ENCODE data around the gene GSPT1.

GSPT1 gene

GRCh38 chr16:11876306-11876705 is 39.5 kb downstream of the GSPT1 start:
- Histone ChIP-seq H4K20me1 (ENCODE audit: low read depth, low read length) (no peaks in the 10 kb centered on the region; the same call in 1 of the 2 replicates), H3K4me2 (ENCODE audit: low read depth, low read length, poor library complexity, severe bottlenecking) (no peak overlapping the region), H3K4me3 (ENCODE audit: insufficient read depth, low read length, poor library complexity, severe bottlenecking) (no peak overlapping the region), H3K9me2 (replicated peaks; ENCODE audit: insufficient read depth, low read length) (no peaks in the 10 kb centered on the region), H3K27me3 (ENCODE audit: low read length) (no peaks in the 10 kb centered on the region), H2AFZ (ENCODE audit: low read depth, low read length, severe bottlenecking) (no peak overlapping the region), H3K9ac (ENCODE audit: low read length) (no peak overlapping the region), H3F3A (ENCODE audit: insufficient read depth) (peaks cover 33% of the 10 kb centered on the region), H3K79me2 (ENCODE audit: insufficient read depth, low read length) (0 out of 2 replicates have a peak, but pooled peaks cover 10% of the 10 kb centered on the region), H3K36me3 (ENCODE audit: low read length) (peaks cover 39% of the 10 kb centered on the region), H3K9me3 (ENCODE audit: insufficient read depth, low read length) (no peaks in the 10 kb centered on the region), H3K27ac (ENCODE audit: low read depth, low read length) (no peak overlapping the region)
- no peak for TF ChIP-seq EZH2phosphoT487 (conservative IDR thresholded peaks at IDR 0.05; ENCODE audit: low read length)
- TF ChIP-seq CTCF (IDR thresholded peaks at IDR 0.05; ENCODE audit: insufficient read depth, low read length, poor library complexity, severe bottlenecking): no peak

- Histone ChIP-seq H2AFZ (ENCODE audit: low read depth, low read length, severe bottlenecking) (no peak overlapping the region), H3K36me3 (ENCODE audit: low read length) (peaks cover 40% of the 10 kb centered on the region), H3K27ac (ENCODE audit: low read depth, low read length) (no peak overlapping the region), H4K20me1 (ENCODE audit: low read depth, low read length) (no peaks in the 10 kb centered on the region; the same call in 1 of the 2 replicates), H3K9me2 (replicated peaks; ENCODE audit: insufficient read depth, low read length) (no peaks in the 10 kb centered on the region), H3K27me3 (ENCODE audit: low read length) (no peaks in the 10 kb centered on the region), H3K4me3 (ENCODE audit: insufficient read depth, low read length, poor library complexity, severe bottlenecking) (no peak overlapping the region), H3K4me2 (ENCODE audit: low read depth, low read length, poor library complexity, severe bottlenecking) (no peak overlapping the region), H3K9me3 (ENCODE audit: insufficient read depth, low read length) (no peaks in the 10 kb centered on the region), H3K9ac (ENCODE audit: low read length) (no peak overlapping the region), H3K79me2 (ENCODE audit: insufficient read depth, low read length) (0 out of 2 replicates have a peak, but pooled peaks cover 10% of the 10 kb centered on the region), H3F3A (ENCODE audit: insufficient read depth) (peaks cover 39% of the 10 kb centered on the region)
- TF ChIP-seq EZH2phosphoT487 (conservative IDR thresholded peaks at IDR 0.05; ENCODE audit: low read length): no peak
- TF ChIP-seq CTCF (IDR thresholded peaks at IDR 0.05; ENCODE audit: insufficient read depth, low read length, poor library complexity, severe bottlenecking): no peak
Observed at GRCh38 chr16:11875721-11876120, 40.0 kb downstream of the GSPT1 start.

- H3K9me3 ChIP-seq (ENCODE audit: insufficient read depth, low read length): no peaks in the 10 kb centered on the region
- TF ChIP-seq CTCF (IDR thresholded peaks at IDR 0.05; ENCODE audit: insufficient read depth, low read length, poor library complexity, severe bottlenecking): no peak
- no peak for TF ChIP-seq EZH2phosphoT487 (conservative IDR thresholded peaks at IDR 0.05; ENCODE audit: low read length)
- no peak overlapping the region for H3K4me3 ChIP-seq (ENCODE audit: insufficient read depth, low read length, poor library complexity, severe bottlenecking)
- H2AFZ ChIP-seq (ENCODE audit: low read depth, low read length, severe bottlenecking): no peak overlapping the region
- peaks cover 61% of the 10 kb centered on the region for H3F3A ChIP-seq (ENCODE audit: insufficient read depth)
- no peaks in the 10 kb centered on the region; the same call in 1 of the 2 replicates for H4K20me1 ChIP-seq (ENCODE audit: low read depth, low read length)
- no peak overlapping the region for H3K9ac ChIP-seq (ENCODE audit: low read length)
- H3K36me3 ChIP-seq (ENCODE audit: low read length): peaks cover 48% of the 10 kb centered on the region
- peaks cover 9% of the 10 kb centered on the region; the same call in 1 of the 2 replicates for H3K79me2 ChIP-seq (ENCODE audit: insufficient read depth, low read length)
- H3K4me2 ChIP-seq (ENCODE audit: low read depth, low read length, poor library complexity, severe bottlenecking): no peak overlapping the region
- H3K27me3 ChIP-seq (ENCODE audit: low read length): no peaks in the 10 kb centered on the region
- H3K9me2 ChIP-seq (replicated peaks; ENCODE audit: insufficient read depth, low read length): no peaks in the 10 kb centered on the region
- H3K27ac ChIP-seq (ENCODE audit: low read depth, low read length): no peak overlapping the region
Observed at GRCh38 chr16:11871193-11871592, 44.6 kb downstream of the GSPT1 start.
